ENCODE results near the gene ARHGEF26. TPM values are rescaled to one million over a fixed set of nuclear protein-coding genes. Genes with fewer than 3 reads are reported as not detected.

The ARHGEF26 gene
- total RNA-seq, 4 donors from 2014 or later: 30.6 to 49.3 (median 37.8) TPM

- DNase-seq (ENCODE audit: low spot score in 2 of 2): no peak
- Histone ChIP-seq H3K4me3 (no peak overlapping the region), H3K4me1 (no peaks in the 10 kb centered on the region), H3K27me3 (no peaks in the 10 kb centered on the region), H3K27ac (no peak overlapping the region), H3K36me3 (peaks cover 76% of the 10 kb centered on the region), H3K9me3 (no peaks in the 10 kb centered on the region)
- 88% methylated on average over 2 of the region's 2 CpGs for WGBS
- TF ChIP-seq EP300 (IDR thresholded peaks at IDR 0.05): no peak
- TF ChIP-seq POLR2A (IDR thresholded peaks at IDR 0.05): no peak
These were observed 164.0 kb downstream of the ARHGEF26 start for GRCh38 chr3:154285221-154285620.

DNA sequence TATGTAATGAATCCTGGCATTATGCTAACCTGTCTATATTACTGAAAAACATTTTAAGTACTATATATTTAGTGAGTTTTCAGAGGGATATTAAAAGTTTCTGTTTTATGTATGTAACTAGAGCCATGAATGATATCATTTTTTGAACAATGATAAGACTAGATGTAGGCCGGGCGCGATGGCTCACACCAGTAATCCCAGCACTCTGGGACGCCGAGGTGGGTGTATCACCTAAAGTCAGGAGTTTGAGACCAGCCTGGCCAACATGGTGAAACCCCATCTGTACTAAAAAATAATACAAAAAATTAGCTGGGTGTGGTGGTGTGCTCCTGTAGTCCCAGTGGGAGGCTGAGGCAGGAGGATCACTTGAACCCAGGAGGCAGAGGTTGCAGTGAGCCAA lies 169.0 kb downstream of the ARHGEF26 start:
- Histone ChIP-seq H3K27me3 (no peaks in the 10 kb centered on the region), H3K36me3 (peaks cover 82% of the 10 kb centered on the region), H3K27ac (no peak overlapping the region), H3K4me3 (no peak overlapping the region), H3K4me1 (no peaks in the 10 kb centered on the region), H3K9me3 (no peaks in the 10 kb centered on the region)
- TF ChIP-seq CTCF (IDR thresholded peaks at IDR 0.05) (no peak), POLR2AphosphoS5 (IDR thresholded peaks at IDR 0.05) (no peak), POLR2A (IDR thresholded peaks at IDR 0.05) (no peak), EP300 (IDR thresholded peaks at IDR 0.05) (no peak)
- no peak for DNase-seq (ENCODE audit: low spot score in 2 of 2)
- 97% methylated on average over 5 of the region's 5 CpGs for WGBS

DNA sequence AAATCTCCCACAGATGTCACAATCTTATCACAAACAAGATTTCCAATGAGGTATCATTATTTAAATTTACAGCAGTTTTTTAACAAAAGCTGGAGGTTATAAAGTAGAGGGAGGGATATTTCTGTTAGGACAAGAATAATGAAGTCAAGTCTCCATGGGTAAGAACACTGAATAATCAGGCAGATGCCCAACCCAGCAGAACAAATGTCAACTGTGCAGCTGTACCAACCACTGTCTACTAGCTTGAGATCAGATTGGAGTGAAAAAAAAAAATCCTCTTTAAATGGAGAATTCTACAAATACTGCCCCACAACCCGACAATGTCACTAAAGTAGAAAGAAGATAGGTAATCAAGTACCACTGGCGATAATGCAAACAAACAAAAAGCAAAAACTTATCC lies 172.8 kb downstream of the ARHGEF26 start:
- Histone ChIP-seq H3K9me3 (no peaks in the 10 kb centered on the region), H3K4me3 (no peak overlapping the region), H3K36me3 (peaks cover 85% of the 10 kb centered on the region), H3K4me1 (no peaks in the 10 kb centered on the region), H3K27me3 (no peaks in the 10 kb centered on the region), H3K27ac (no peak overlapping the region)
- TF ChIP-seq EP300 (IDR thresholded peaks at IDR 0.05) (no peak), CTCF (IDR thresholded peaks at IDR 0.05) (no peak), POLR2A (IDR thresholded peaks at IDR 0.05) (no peak), POLR2AphosphoS5 (IDR thresholded peaks at IDR 0.05) (no peak)
- WGBS: 94% methylated on average over 2 of the region's 2 CpGs
- no peak for DNase-seq (ENCODE audit: low spot score in 2 of 2)

DNA sequence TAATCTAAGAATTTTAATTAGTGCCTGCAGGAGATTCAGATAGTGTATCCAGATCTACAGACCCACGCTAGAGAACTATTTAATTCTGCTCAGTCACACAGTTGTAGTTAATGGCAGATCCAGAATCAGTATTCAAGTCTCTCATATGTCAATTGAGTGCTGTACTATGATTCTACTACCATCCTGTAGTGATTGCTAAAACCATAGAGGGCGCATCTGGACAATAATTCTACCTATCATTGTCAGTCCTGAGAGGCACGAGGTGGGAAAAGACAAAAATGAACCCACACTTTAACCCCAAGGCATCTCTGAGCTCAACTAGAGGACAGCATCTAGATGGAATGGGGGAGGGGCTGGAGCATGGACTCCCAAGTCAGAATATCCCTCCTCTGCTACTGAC lies 180.4 kb downstream of the ARHGEF26 start:
- Histone ChIP-seq H3K4me3 (no peak overlapping the region), H3K36me3 (peaks cover 87% of the 10 kb centered on the region), H3K27ac (no peak overlapping the region), H3K9me3 (no peaks in the 10 kb centered on the region), H3K4me1 (no peaks in the 10 kb centered on the region), H3K27me3 (no peaks in the 10 kb centered on the region)
- WGBS: 80% methylated on average over 3 of the region's 3 CpGs
- TF ChIP-seq POLR2AphosphoS5 (IDR thresholded peaks at IDR 0.05): no peak
- TF ChIP-seq POLR2A (IDR thresholded peaks at IDR 0.05): no peak
- no peak for TF ChIP-seq CTCF (IDR thresholded peaks at IDR 0.05)
- TF ChIP-seq EP300 (IDR thresholded peaks at IDR 0.05): no peak
- no peak for DNase-seq (ENCODE audit: low spot score in 2 of 2)

- TF ChIP-seq CTCF (IDR thresholded peaks at IDR 0.05) (no peak), EP300 (IDR thresholded peaks at IDR 0.05) (no peak), POLR2A (IDR thresholded peaks at IDR 0.05) (no peak), POLR2AphosphoS5 (IDR thresholded peaks at IDR 0.05) (no peak)
- Histone ChIP-seq H3K4me1 (no peaks in the 10 kb centered on the region), H3K36me3 (peaks cover 73% of the 10 kb centered on the region), H3K9me3 (no peaks in the 10 kb centered on the region), H3K4me3 (no peak overlapping the region), H3K27me3 (no peaks in the 10 kb centered on the region), H3K27ac (no peak overlapping the region)
- DNase-seq (ENCODE audit: low spot score in 2 of 2): no peak
These were observed 183.1 kb downstream of the ARHGEF26 start for GRCh38 chr3:154304116-154304786.

GRCh38 chr3:154304936-154305335 lies 183.7 kb downstream of the ARHGEF26 start:
- H3K27ac ChIP-seq: no peak overlapping the region
- DNase-seq (ENCODE audit: low spot score in 2 of 2): no peak
- no peaks in the 10 kb centered on the region for H3K4me1 ChIP-seq
- 96% methylated on average over 3 of the region's 3 CpGs for WGBS
- peaks cover 74% of the 10 kb centered on the region for H3K36me3 ChIP-seq
- no peaks in the 10 kb centered on the region for H3K9me3 ChIP-seq
- H3K4me3 ChIP-seq: no peak overlapping the region
- TF ChIP-seq EP300 (IDR thresholded peaks at IDR 0.05): no peak
- TF ChIP-seq CTCF (IDR thresholded peaks at IDR 0.05): no peak
- TF ChIP-seq POLR2AphosphoS5 (IDR thresholded peaks at IDR 0.05): no peak
- TF ChIP-seq POLR2A (IDR thresholded peaks at IDR 0.05): no peak
- H3K27me3 ChIP-seq: no peaks in the 10 kb centered on the region
